CD4-positive, alpha-beta T cell (primary cell): Measurements from ENCODE around the gene DVL1. TPM values are rescaled to one million over a fixed set of nuclear protein-coding genes. Genes with fewer than 3 reads are reported as not detected.

ENCODE experiments used
- ATAC-seq: fragments of 200-7000 bp; cut with Tn5 transposase; one replicate; pipeline ENCODE4 v1.10.0; 2022; ENCODE audit warnings: mild to moderate bottlenecking; ENCODE audit not compliant: poor library complexity
- CTCF ChIA-PET: fragments of 350-600 bp; sonication (Branson Sonifier 250); formaldehyde crosslinking; loops from one replicate; lab custom pipeline; 2021; ENCODE audit warnings: antibody characterized with exemption, inconsistent platforms; lab: Charles Lee
- POLR2A ChIA-PET: fragments of 350-600 bp; sonication (Branson Sonifier 250); formaldehyde crosslinking; loops from one replicate; lab custom pipeline; 2021; ENCODE audit warnings: antibody characterized with exemption, inconsistent platforms; lab: Charles Lee
- DNase-seq, 14 experiments: peaks; one replicate each; pipeline ENCODE4 v3.0.0-alpha.2; 2013 to 2020; ENCODE audit warnings: mixed read lengths in 2 of 14
- H3K27ac ChIP-seq, 2 donors: one replicate each; pipeline versions ENCODE4 v1.5.1 to v1.7.0; 2013; ENCODE audit warnings: low read length in 2 of 2, low read depth in 1 of 2, mild to moderate bottlenecking in 1 of 2
- H3K27me3 ChIP-seq, 2 experiments: 1 replicate in 1 of 2; 2 replicates in 1 of 2; pipeline versions ENCODE4 v1.6.1 to v1.7.0; 2013; ENCODE audit warnings: low read length in 2 of 2, control low read depth in 1 of 2, mild to moderate bottlenecking in 1 of 2, moderate library complexity in 1 of 2; ENCODE audit not compliant: insufficient read depth in 2 of 2, control insufficient read depth in 1 of 2
- H3K36me3 ChIP-seq: one replicate; pipeline ENCODE4 v1.6.1; 2013; ENCODE audit warnings: low read length, control low read depth; ENCODE audit not compliant: insufficient read depth
- H3K4me1 ChIP-seq: one replicate; pipeline ENCODE4 v1.6.1; 2013; ENCODE audit warnings: low read length, control low read depth; ENCODE audit not compliant: insufficient read depth
- H3K4me3 ChIP-seq: one replicate; pipeline ENCODE4 v1.5.1; 2013; ENCODE audit warnings: mild to moderate bottlenecking, low read length, moderate library complexity
- H3K9me3 ChIP-seq, 2 experiments: 1 replicate in 1 of 2; 2 replicates in 1 of 2; pipeline versions ENCODE4 v1.6.1 to v1.7.0; 2013; ENCODE audit warnings: low read length in 2 of 2, mild to moderate bottlenecking in 2 of 2, control low read depth in 1 of 2, moderate library complexity in 1 of 2; ENCODE audit not compliant: control insufficient read depth in 1 of 2, insufficient read depth in 1 of 2
- H3K27ac Mint-ChIP-seq: one replicate; pipeline ENCODE4 v1.8.0; 2020; ENCODE audit warnings: mixed read lengths
- H3K27me3 Mint-ChIP-seq: one replicate; pipeline ENCODE4 v1.8.0; 2021; ENCODE audit warnings: mixed read lengths
- H3K36me3 Mint-ChIP-seq: one replicate; pipeline ENCODE4 v1.8.0; 2021; ENCODE audit warnings: low read depth, mixed read lengths
- H3K4me1 Mint-ChIP-seq: one replicate; pipeline ENCODE4 v1.8.0; 2021; ENCODE audit warnings: low read depth, mixed read lengths
- H3K4me3 Mint-ChIP-seq: one replicate; pipeline ENCODE4 v1.8.0; 2020; ENCODE audit warnings: mild to moderate bottlenecking, mixed read lengths
- H3K9me3 Mint-ChIP-seq: one replicate; pipeline ENCODE4 v1.8.0; 2020; ENCODE audit warnings: mixed read lengths
- CTCF ChIP-seq: fragments of 200-600 bp; IDR thresholded peaks from one replicate; pipeline ENCODE4 v1.8.0; 2022; ENCODE audit warnings: antibody characterized with exemption, mild to moderate bottlenecking
- intact Hi-C, 2 experiments: fragments of 100-400 bp; cut with DNase I in 1 of 2; cut with micrococcal nuclease in 1 of 2; formaldehyde crosslinking; loops; one replicate each; pipeline versions ENCODE4 v1.15.1 to v1.9.0; 2023 to 2025; cut with DNase I, micrococcal nuclease
- total RNA-seq, 174 experiments: library from RNA in 2 of 174; stranded (reverse) in 2 of 174; gene quantifications; one replicate each; pipeline ENCODE4 v1.2.3 and lab custom pipeline; 2021 to 2026

DVL1 gene
- total RNA-seq, 2 experiments from 2014 or later = 44.9 to 45.5 TPM

- H3K4me1 Mint-ChIP-seq = no peaks in the 10 kb centered on the region
- ChIA-PET POLR2A (no interaction called here), CTCF (no interaction called here)
- H3K36me3 Mint-ChIP-seq = no peaks in the 10 kb centered on the region
- Histone ChIP-seq H3K4me1 (peaks cover 12% of the 10 kb centered on the region), H3K9me3 (no peaks in the 10 kb centered on the region), H3K4me3 (no peak overlapping the region), H3K27ac (no peak overlapping the region), H3K36me3 (no peaks in the 10 kb centered on the region), H3K27me3 (no peaks in the 10 kb centered on the region)
- intact Hi-C loops = no loop called here
- ATAC-seq (no peak), DNase-seq (no peak)
- no peak overlapping the region for H3K4me3 Mint-ChIP-seq
- no peak overlapping the region for H3K27ac Mint-ChIP-seq
- no peaks in the 10 kb centered on the region for H3K9me3 Mint-ChIP-seq
- TF ChIP-seq CTCF = no peak
- no peaks in the 10 kb centered on the region for H3K27me3 Mint-ChIP-seq
These were observed 53.9 kb downstream of the DVL1 start for GRCh38 chr1:1295154-1295923.

- Histone ChIP-seq H3K27me3 (no peaks in the 10 kb centered on the region), H3K27ac (no peak overlapping the region), H3K4me1 (peaks cover 14% of the 10 kb centered on the region), H3K36me3 (no peaks in the 10 kb centered on the region), H3K9me3 (no peaks in the 10 kb centered on the region), H3K4me3 (no peak overlapping the region)
- H3K9me3 Mint-ChIP-seq = no peaks in the 10 kb centered on the region
- no peak overlapping the region for H3K4me3 Mint-ChIP-seq
- ChIA-PET CTCF (no interaction called here), POLR2A (no interaction called here)
- no peak overlapping the region for H3K27ac Mint-ChIP-seq
- no peak for TF ChIP-seq CTCF
- intact Hi-C loops = loop anchor here (5.0 kb wide), 2 partner anchors 262 to 312 kb away; partner anchors contain the start of gene PERM1 (in 1 of the 2)
- H3K27me3 Mint-ChIP-seq = no peaks in the 10 kb centered on the region
- H3K4me1 Mint-ChIP-seq = no peaks in the 10 kb centered on the region
- DNase-seq (no peak), ATAC-seq (no peak)
- no peaks in the 10 kb centered on the region for H3K36me3 Mint-ChIP-seq
These were observed 54.8 kb downstream of the DVL1 start for GRCh38 chr1:1294250-1294890.

- no peak for TF ChIP-seq CTCF
- Mint-ChIP-seq H3K4me3 (no peak overlapping the region), H3K27ac (no peak overlapping the region), H3K27me3 (no peaks in the 10 kb centered on the region), H3K4me1 (no peaks in the 10 kb centered on the region), H3K36me3 (no peaks in the 10 kb centered on the region), H3K9me3 (no peaks in the 10 kb centered on the region)
- H3K4me3 ChIP-seq = no peak overlapping the region
- no peak overlapping the region for H3K27ac ChIP-seq
- CTCF ChIA-PET = no interaction called here
- POLR2A ChIA-PET = no interaction called here
- H3K9me3 ChIP-seq = no peaks in the 10 kb centered on the region
- H3K4me1 ChIP-seq = peaks cover 14% of the 10 kb centered on the region
- no peaks in the 10 kb centered on the region for H3K36me3 ChIP-seq
- intact Hi-C loops = loop anchor here (2.0 to 5.0 kb wide), 3 partner anchors 171 to 311 kb away; partner anchors contain the start of gene PERM1 (in 1 of the 2)
- ATAC-seq = no peak
- no peaks in the 10 kb centered on the region for H3K27me3 ChIP-seq
- no peak for DNase-seq
These were observed 55.7 kb downstream of the DVL1 start for GRCh38 chr1:1293263-1294249.
